Gastrocnemius medialis (tissue), 4 donors: ENCODE results near the gene TRAF7. TPM values are rescaled to one million over a fixed set of nuclear protein-coding genes. Genes with fewer than 3 reads are reported as not detected.

Source experiments
- ATAC-seq, 2 donors: fragments of 150-250 bp; one replicate each; pipeline ENCODE4 v1.9.1; 2016
- DNase-seq, 2 donors: peaks; one replicate each; pipeline ENCODE4 v3.0.0-alpha.2; 2019
- H3K27ac ChIP-seq, 4 donors: fragments of 200-600 bp; sonication (generic); 1 replicate in 1 of 4; 2 replicates in 3 of 4; pipeline ENCODE4 v1.5.1; 2016 to 2018; ENCODE audit warnings: mild to moderate bottlenecking in 2 of 4, moderate library complexity in 1 of 4
- H3K27me3 ChIP-seq, 3 donors: fragments of 200-600 bp; sonication (generic) in 2 of 3; 1 replicate in 1 of 3; 2 replicates in 2 of 3; pipeline versions ENCODE4 v1.5.1 to v1.6.0; 2016 to 2019; ENCODE audit warnings: mild to moderate bottlenecking in 1 of 3, moderate library complexity in 1 of 3
- H3K36me3 ChIP-seq, 2 donors: fragments of 200-600 bp; sonication (generic) in 1 of 2; one replicate each; pipeline ENCODE4 v1.5.1; 2017 to 2018
- H3K4me1 ChIP-seq, 2 donors: fragments of 200-600 bp; sonication (generic) in 1 of 2; one replicate each; pipeline ENCODE4 v1.5.1; 2016 to 2017; ENCODE audit warnings: mild to moderate bottlenecking in 2 of 2
- H3K4me3 ChIP-seq, 4 donors: fragments of 200-600 bp; sonication (generic) in 3 of 4; 1 replicate in 1 of 4; 2 replicates in 3 of 4; pipeline ENCODE4 v1.5.1; 2016 to 2019; ENCODE audit warnings: mild to moderate bottlenecking in 2 of 4
- H3K9me3 ChIP-seq, 3 donors: fragments of 200-600 bp; sonication (generic) in 2 of 3; 1 replicate in 1 of 3; 2 replicates in 2 of 3; pipeline ENCODE4 v1.5.1; 2016 to 2019
- POLR2A ChIP-seq, 2 donors: fragments of 450-650 bp; IDR thresholded peaks; one replicate each; pipeline ENCODE4 v1.6.1; 2017; ENCODE audit warnings: antibody characterized with exemption in 2 of 2, mild to moderate bottlenecking in 2 of 2, moderate library complexity in 2 of 2
- in situ Hi-C, 4 donors: fragments of 200-750 bp; cut with MboI; loops; one replicate each; pipeline versions ENCODE4 v1.15.0 to v1.8.0; 2017; ENCODE audit warnings: low sequenced_read_pairs in 4 of 4
- intact Hi-C: fragments of 100-400 bp; cut with DNase I; formaldehyde crosslinking; loops from one replicate; pipeline ENCODE4 v1.15.1; 2023; ENCODE audit warnings: low total_unique reads
- total RNA-seq, 4 donors: library from RNA; depleted of rRNA; stranded (reverse); fragments of >200 nt; gene quantifications; one replicate each; pipeline versions ENCODE4 v1.1.0 to v1.2.3, GENCODE V29; 2016
- TF ChIP-seq, protein P1 (sequence below), 5 experiments: fragments of 450-650 bp in 3 of 5; fragments of 200-600 bp in 2 of 5; sonication (generic) in 2 of 5; IDR thresholded peaks in 4 of 5; conservative IDR thresholded peaks in 1 of 5; 1 replicate in 4 of 5; 2 replicates in 1 of 5; pipeline ENCODE4 v1.5.1; 2016 to 2019; ENCODE audit warnings: antibody characterized with exemption in 5 of 5, mild to moderate bottlenecking in 3 of 5, moderate library complexity in 3 of 5

TRAF7 gene
- total RNA-seq, 4 donors from 2014 or later: 39.5 to 71.4 (median 55.9) TPM

DNA sequence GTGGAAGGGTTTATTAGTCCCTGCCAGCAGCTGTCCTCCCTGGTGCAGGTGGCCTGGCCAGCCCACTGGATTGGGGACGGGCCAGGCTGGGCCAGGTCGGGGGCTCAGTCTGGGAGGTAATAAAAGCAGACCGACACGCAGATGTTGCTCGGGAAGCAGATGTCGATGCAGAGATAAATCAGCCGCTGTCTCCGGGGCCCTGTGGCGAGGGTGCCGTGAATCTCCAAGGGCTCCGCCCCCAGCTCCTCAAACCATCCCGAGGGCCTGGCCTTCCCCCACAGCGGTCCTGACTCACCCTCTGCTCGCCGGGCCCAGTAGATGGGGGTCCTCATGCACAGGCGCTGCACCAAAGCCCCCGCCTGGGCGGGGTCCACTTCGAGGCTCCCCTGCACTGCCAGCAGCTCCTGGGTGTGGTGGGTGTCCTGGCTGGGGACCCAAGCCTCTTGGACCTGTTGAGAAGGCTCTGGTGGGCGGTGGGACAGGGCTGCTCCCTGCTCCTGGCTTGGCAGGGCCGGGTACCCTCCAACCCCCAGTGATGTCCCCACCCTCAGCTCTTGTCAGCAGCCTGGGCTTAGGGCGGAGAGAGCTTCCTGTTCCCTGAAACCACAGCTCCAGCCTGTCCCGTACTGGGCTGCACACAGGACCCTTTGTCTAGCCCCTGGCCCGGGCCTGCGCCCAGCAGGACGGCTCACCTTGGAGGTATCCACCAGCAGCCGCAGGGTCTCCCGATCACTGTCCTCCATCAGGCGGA is 53.9 kb downstream of the TRAF7 start:
- Histone ChIP-seq H3K9me3 (no peaks in the 10 kb centered on the region), H3K27me3 (no peaks in the 10 kb centered on the region), H3K36me3 (peaks cover 0 to 35% of the 10 kb centered on the region in 2 donors), H3K27ac (peak overlapping the region in 2 of 4 donors; percentile 91), H3K4me3 (no peak overlapping the region), H3K4me1 (peaks cover 53 to 56% of the 10 kb centered on the region in 2 donors)
- TF ChIP-seq, protein P1, sequence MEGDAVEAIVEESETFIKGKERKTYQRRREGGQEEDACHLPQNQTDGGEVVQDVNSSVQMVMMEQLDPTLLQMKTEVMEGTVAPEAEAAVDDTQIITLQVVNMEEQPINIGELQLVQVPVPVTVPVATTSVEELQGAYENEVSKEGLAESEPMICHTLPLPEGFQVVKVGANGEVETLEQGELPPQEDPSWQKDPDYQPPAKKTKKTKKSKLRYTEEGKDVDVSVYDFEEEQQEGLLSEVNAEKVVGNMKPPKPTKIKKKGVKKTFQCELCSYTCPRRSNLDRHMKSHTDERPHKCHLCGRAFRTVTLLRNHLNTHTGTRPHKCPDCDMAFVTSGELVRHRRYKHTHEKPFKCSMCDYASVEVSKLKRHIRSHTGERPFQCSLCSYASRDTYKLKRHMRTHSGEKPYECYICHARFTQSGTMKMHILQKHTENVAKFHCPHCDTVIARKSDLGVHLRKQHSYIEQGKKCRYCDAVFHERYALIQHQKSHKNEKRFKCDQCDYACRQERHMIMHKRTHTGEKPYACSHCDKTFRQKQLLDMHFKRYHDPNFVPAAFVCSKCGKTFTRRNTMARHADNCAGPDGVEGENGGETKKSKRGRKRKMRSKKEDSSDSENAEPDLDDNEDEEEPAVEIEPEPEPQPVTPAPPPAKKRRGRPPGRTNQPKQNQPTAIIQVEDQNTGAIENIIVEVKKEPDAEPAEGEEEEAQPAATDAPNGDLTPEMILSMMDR (IDR thresholded peaks at IDR 0.05 in 4 of 5, conservative IDR thresholded peaks at IDR 0.05 in 1 of 5): no peak
- TF ChIP-seq POLR2A (IDR thresholded peaks at IDR 0.05): no peak
- in situ Hi-C loops: no loop called here
- intact Hi-C loops: loop anchor here (10.0 kb wide), 1 partner anchor 435 kb away; the partner anchor contains the start of genes EME2, MRPS34 and NME3
- DNase-seq (no peak), ATAC-seq (no peak)

DNA sequence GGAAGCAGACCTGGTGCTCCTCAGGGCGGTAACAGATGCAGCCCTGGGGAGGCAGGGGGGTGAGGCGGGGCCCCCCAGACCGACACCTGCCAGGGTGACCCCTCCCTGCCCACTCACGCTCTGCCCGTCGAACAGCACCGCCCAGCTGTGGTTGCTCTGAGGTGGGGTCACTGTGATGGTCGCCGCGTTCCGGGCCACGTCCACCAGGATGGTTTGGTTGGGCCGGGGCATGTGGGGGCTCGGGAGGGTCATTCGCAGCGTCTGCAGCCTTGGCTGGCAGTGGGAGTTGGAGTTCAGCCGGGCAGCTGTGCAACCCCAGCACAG is 54.4 kb downstream of the TRAF7 start:
- Histone ChIP-seq H3K4me3 (no peak overlapping the region), H3K27ac (peak overlapping the region; percentile 77 to 91 (median 88)), H3K27me3 (no peaks in the 10 kb centered on the region), H3K9me3 (no peaks in the 10 kb centered on the region), H3K36me3 (peaks cover 0 to 35% of the 10 kb centered on the region in 2 donors), H3K4me1 (peaks cover 49 to 50% of the 10 kb centered on the region in 2 donors)
- in situ Hi-C loops: no loop called here
- intact Hi-C loops: loop anchor here (10.0 kb wide), 1 partner anchor 435 kb away; the partner anchor contains the start of genes EME2, MRPS34 and NME3
- TF ChIP-seq, protein P1 (IDR thresholded peaks at IDR 0.05 in 4 of 5, conservative IDR thresholded peaks at IDR 0.05 in 1 of 5): no peak
- no peak for TF ChIP-seq POLR2A (IDR thresholded peaks at IDR 0.05)
- ATAC-seq (no peak), DNase-seq (no peak)

DNA sequence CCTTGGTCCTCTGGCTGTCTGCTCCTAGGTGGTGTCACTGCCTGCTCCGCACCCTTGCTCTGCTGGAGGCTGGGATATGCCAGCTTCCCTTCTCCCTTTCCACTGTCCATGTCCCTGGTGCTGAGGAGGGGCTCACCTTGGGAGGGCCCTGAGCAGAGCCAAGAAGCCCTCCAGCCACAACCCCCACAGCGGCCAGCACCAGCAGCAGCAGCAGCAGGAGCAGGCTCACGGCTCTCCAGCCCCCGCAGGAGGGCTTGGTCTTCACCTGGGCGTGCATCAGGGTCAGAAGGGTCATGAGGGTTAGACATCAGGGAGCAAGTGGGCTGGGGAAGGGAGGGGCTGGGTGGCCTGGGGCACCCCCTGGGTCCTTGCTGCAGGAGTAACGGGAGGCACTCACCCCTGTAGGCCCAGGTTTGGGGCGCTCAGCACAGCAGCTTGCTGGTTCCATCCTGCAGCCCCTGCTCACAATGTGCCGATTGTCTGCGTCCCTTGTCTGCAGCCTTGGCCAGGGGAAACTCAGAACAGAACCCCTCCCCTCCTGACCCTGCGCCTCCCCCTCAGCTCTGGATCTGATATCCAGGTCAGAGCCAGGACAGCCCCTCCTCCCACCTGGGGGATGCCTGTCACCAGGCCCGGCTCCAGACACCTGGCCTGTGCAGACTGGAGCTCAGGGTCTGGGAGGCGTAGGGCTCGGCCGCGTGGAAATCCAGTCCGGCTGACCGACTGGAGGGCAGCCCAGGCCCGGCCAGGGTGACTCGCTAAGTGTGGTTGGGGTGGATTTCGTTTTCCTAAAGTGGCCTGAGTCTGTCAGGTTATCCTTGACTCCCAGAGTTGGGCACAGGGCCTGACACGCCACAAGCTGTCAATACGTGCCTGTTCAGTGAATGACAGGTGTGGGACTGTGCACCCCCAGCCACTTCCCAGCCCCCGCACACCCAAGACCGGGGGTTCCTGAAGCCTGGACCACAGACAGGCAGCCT is 55.1 kb downstream of the TRAF7 start, which contains the start of gene BRICD5:
TSS of gene BRICD5 (minus strand) at position 478 of the 980 bp plus-strand sequence. CDS start at position 448, 30 bp downstream.
- Histone ChIP-seq H3K27ac (peak within 1 kb of the TSS; percentile 77 to 91 (median 88)), H3K9me3 (no peaks in the 10 kb centered on the region), H3K27me3 (no peaks in the 10 kb centered on the region), H3K36me3 (peaks cover 0 to 35% of the 10 kb centered on the region in 2 donors), H3K4me3 (no peak within 1 kb of the TSS), H3K4me1 (peaks cover 49 to 50% of the 10 kb centered on the region in 2 donors)
- TF ChIP-seq POLR2A (IDR thresholded peaks at IDR 0.05): no peak
- TF ChIP-seq, protein P1 (IDR thresholded peaks at IDR 0.05 in 4 of 5, conservative IDR thresholded peaks at IDR 0.05 in 1 of 5): no peak
- no peak for ATAC-seq
- in situ Hi-C loops: no loop called here
- peak in 1 of 2 donors; percentile 74 for DNase-seq
- intact Hi-C loops: loop anchor here (1.0 to 10.0 kb wide), 2 partner anchors 56 to 436 kb away; partner anchors contain the start of genes EME2, MRPS34 and NME3

DNA sequence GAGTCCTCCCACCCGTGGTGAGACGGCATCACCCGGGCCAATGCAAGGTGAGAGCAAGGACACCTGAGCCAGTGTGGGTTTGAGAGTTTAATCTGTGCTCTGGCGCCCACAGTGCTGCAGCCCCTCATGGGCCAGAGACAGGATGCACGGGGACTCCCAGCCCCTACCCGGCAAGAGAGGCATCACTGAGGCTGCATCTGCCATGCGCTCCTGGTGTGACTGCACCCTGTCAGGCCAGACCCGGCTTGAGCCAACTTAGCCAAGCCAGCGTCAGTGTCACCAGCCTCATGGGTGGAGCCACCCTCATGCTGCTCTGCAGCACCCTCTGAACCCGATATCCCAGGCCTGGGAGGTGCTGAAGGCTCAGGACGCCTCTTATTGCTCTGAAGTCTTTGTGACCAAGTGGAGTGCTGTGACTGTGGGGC is 56.4 kb downstream of the TRAF7 start:
- in situ Hi-C loops: no loop called here
- intact Hi-C loops: loop anchor here (1.0 to 10.0 kb wide), 2 partner anchors 58 to 437 kb away; partner anchors contain the start of genes EME2, MRPS34 and NME3
- ATAC-seq (peak; percentile 8 to 28), DNase-seq (peak; percentile 67 to 87)
- H3K36me3 ChIP-seq: peaks cover 0 to 31% of the 10 kb centered on the region in 2 donors
- TF ChIP-seq, protein P1 (IDR thresholded peaks at IDR 0.05 in 4 of 5, conservative IDR thresholded peaks at IDR 0.05 in 1 of 5): no peak
- peak in 1 of 2 donors; percentile 41 for TF ChIP-seq POLR2A (IDR thresholded peaks at IDR 0.05)
- H3K4me3 ChIP-seq: no peak overlapping the region
- H3K27me3 ChIP-seq: no peaks in the 10 kb centered on the region
- H3K27ac ChIP-seq: peak overlapping the region; percentile 77 to 91 (median 88)
- peaks cover 37 to 42% of the 10 kb centered on the region in 2 donors for H3K4me1 ChIP-seq
- no peaks in the 10 kb centered on the region for H3K9me3 ChIP-seq
